ENCODE data around the gene ANAPC13. TPM values are rescaled to one million over a fixed set of nuclear protein-coding genes. Genes with fewer than 3 reads are reported as not detected.

ANAPC13 gene
- polyA plus RNA-seq, 4 donors, result 103 to 162 (median 118) TPM

- no peak for DNase-seq (ENCODE audit: low read depth in 4 of 4, low spot score in 2 of 4)
Measured at GRCh38 chr3:134457376-134458074, 28.3 kb downstream of the ANAPC13 start.

GRCh38 chr3:134453631-134454030 lies 32.2 kb downstream of the ANAPC13 start:
- DNase-seq (ENCODE audit: low read depth in 4 of 4, low spot score in 2 of 4), result no peak

GRCh38 chr3:134449951-134450350 lies 35.8 kb downstream of the ANAPC13 start:
- DNase-seq (ENCODE audit: low read depth in 4 of 4, low spot score in 2 of 4), result no peak

DNA sequence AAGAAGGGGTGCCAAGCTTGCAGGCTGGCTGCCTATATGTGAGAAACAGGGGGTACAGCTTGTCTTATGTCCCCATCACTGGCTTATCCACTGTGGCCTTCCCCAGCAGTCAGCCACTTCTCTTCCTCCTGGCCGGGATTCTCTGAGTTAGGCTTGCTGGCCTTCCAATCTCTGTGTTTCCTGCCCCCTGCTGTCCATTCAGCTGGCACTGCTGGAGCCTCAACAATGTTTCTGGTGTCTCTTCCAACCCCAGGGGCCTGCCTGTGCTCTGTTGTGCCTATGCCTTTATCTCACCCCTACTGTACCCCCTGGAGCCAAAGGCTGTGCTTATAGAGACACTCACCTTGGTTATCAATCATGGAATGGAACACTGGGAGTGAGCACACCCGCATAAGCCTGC lies 36.5 kb downstream of the ANAPC13 start:
- DNase-seq (ENCODE audit: low read depth in 4 of 4, low spot score in 2 of 4), result no peak

DNA sequence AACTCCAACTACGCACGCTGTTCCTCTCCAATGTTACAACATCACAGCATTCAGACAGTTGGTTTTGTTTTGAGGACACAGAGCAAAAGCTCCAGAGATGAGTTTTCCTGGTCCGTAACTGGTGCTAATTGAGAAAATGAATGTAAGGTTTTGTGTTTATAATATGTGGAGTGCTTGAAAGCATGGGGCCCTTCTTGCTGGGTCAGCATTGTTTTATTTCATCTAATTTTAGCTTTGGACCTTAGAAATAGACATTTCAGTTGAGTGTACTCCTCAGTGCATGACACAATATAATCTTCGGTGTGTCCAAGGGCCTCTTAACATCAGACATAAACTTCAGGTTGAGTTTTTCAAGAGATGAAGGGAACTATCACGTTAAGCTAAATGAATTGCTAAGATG lies 37.1 kb downstream of the ANAPC13 start:
- DNase-seq (ENCODE audit: low read depth in 4 of 4, low spot score in 2 of 4), result no peak

- DNase-seq (ENCODE audit: low read depth in 4 of 4, low spot score in 2 of 4), result no peak
Measured at GRCh38 chr3:134447351-134447750, 38.4 kb downstream of the ANAPC13 start.

DNA sequence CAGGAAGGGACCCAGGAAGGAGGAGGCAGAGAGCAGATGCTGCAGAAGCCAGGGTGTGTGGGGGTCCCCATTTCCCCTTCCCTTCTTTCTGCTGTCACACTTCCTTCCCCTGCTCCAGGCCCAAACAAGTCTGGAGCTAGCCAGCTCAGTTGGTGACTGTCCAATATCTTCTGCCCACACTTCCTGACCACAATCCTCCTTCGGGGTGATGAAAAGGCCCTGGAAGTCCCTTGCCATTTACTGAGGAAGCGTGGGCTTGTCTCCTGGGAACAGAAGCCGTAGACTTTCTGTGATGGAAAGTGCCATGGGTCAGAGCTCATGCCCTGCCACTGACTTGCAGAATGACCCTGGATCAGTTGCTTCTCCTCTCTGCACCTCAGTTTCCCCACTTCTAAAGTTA lies 39.0 kb downstream of the ANAPC13 start:
- DNase-seq (ENCODE audit: low read depth in 4 of 4, low spot score in 2 of 4), result no peak

DNA sequence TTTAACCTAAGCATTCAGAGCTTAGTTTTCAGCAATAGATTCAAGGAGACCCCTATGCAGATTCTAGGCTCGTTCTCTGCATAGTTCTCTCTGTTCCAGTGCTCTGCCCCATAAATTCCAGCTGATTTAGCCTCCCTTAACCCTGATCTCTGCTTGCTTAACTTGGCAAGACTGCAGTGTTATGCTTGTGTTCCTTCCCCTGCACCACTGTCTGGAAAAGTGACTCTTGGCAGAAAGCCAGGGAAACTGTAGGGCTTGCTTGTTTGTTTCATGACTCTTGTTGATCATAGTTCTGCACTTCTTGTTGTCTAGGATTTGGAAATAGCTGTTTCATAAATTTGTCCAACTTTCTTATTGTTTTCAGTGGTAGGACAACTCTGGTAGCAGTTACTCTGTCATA lies 40.1 kb downstream of the ANAPC13 start:
- peak in 1 of 4 donors; percentile 69 for DNase-seq (ENCODE audit: low read depth in 4 of 4, low spot score in 2 of 4)

GRCh38 chr3:134445095-134445494 lies 40.7 kb downstream of the ANAPC13 start:
- DNase-seq (ENCODE audit: low read depth in 4 of 4, low spot score in 2 of 4), result no peak

DNA sequence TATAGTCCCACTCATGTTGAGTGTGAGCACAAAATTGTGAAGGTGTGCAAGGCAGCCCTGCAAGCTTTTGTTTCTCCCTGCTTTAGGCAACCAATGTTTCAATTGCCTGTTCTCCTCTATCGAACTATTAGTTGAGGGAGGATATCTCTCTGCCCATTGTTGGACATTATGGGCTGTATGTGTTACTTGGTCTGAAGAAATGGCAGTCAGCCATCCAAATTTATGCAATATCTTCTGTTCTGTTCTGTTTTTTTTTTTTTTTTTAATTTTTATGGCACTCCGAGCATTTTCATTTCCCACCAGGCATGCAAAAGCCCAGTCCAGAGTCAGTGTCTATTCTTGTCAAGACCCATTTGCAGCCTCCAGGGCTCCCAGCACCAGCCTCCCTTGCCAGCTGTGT lies 44.0 kb downstream of the ANAPC13 start:
- DNase-seq (ENCODE audit: low read depth in 4 of 4, low spot score in 2 of 4), result no peak

GRCh38 chr3:134441321-134441720 lies 44.5 kb downstream of the ANAPC13 start:
- DNase-seq (ENCODE audit: low read depth in 4 of 4, low spot score in 2 of 4), result no peak

DNA sequence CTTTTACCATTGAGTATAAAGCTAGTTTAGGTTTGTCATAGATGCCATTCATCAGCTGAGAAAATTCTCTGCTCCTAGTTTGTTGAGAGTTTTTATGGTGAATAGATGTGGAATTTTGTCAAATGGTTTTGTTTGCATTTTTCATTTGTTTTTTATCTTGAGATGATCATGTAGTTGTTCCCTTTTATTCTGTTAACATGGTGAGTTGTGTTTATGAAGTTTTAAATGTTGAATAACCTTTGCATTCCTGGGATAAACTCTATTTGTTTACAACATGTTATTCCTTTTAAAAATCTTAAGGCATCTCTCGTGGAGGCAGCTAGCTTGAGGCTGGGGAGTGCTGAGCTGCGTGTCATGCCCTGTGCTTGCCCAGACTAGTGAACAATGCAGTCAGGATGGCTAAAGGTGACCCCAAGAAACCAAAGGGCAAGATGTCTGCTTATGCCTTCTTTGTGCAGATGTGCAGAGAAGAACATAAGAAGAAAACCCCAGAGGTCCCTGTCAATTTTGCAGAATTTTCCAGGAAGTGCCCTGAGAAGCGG lies 48.5 kb downstream of the ANAPC13 start:
- DNase-seq (ENCODE audit: low read depth in 4 of 4, low spot score in 2 of 4), result no peak

- DNase-seq (ENCODE audit: low read depth in 4 of 4, low spot score in 2 of 4), result no peak
Measured at GRCh38 chr3:134432236-134432635, 53.5 kb downstream of the ANAPC13 start.

GRCh38 chr3:134430950-134431445 lies 54.8 kb downstream of the ANAPC13 start:
- no peak for DNase-seq (ENCODE audit: low read depth in 4 of 4, low spot score in 2 of 4)

DNA sequence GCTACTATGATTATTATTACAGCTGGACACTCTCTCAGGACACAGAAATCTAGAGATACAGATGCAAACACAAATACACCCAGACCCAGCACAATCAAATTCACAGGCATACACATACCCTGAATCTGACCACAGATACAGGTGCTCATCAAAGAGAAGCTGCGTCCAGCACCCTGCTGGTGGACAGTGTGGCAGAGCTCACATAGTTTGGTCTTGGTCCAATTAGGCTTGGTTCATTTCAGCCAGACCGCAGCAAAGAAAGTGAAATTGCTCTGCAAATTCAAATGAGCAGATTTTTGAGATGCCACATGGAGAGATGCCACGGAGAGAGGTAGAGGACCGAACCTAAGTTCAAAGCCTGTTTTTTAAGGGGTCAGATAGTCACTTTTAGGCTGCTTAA lies 55.6 kb downstream of the ANAPC13 start:
- DNase-seq (ENCODE audit: low read depth in 4 of 4, low spot score in 2 of 4), result no peak

DNA sequence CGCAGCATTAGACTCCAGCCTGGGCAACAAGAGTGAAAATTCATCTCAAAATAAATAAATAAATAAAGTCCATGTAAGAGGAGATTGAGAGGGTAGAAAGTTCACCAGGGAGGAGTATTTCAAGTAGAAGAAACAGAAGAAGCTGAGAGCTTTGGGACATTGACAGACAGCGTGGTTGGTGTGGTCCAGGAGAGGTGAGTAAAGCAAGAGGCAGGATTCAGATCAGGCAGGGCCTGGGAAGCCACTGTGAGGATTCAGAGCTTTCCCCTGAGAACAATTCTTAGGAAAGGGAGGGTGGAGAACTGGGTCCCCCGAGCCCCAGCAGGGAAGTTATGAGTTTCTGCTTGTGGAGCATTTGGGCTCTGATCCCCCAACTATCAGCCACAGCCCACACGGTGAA lies 57.4 kb downstream of the ANAPC13 start:
- no peak for DNase-seq (ENCODE audit: low read depth in 4 of 4, low spot score in 2 of 4)

Other genes with a start within 250 kb of the ANAPC13 start
- 100 to 1,000 TPM in 1 of 4 donors, 10 to 100 TPM in 3; 88.9 to 106 (median 95.6) TPM for gene RYK, start 235.1 kb downstream of the ANAPC13 start, polyA plus RNA-seq (ENCODE audit: insufficient read length in 4 of 4)
- gene AMOTL2, start 111.5 kb downstream of the ANAPC13 start, polyA plus RNA-seq (ENCODE audit: insufficient read length in 4 of 4), result 100 to 1,000 TPM in 2 of 4 donors, 10 to 100 TPM in 2; 71.1 to 107 (median 92.6) TPM
- gene CEP63, start 72 bp upstream of the ANAPC13 start, polyA plus RNA-seq (ENCODE audit: insufficient read length in 4 of 4), result 10 to 100 TPM; 28.7 to 38.1 (median 36.5) TPM
- 1 to 10 TPM; 1.0 to 1.7 (median 1.6) TPM for gene KY, start 165.0 kb upstream of the ANAPC13 start, polyA plus RNA-seq (ENCODE audit: insufficient read length in 4 of 4)

Data from left renal cortex interstitium (tissue), 4 donors.